ENCODE measurements around the gene DOCK6.

The DOCK6 gene

DNA sequence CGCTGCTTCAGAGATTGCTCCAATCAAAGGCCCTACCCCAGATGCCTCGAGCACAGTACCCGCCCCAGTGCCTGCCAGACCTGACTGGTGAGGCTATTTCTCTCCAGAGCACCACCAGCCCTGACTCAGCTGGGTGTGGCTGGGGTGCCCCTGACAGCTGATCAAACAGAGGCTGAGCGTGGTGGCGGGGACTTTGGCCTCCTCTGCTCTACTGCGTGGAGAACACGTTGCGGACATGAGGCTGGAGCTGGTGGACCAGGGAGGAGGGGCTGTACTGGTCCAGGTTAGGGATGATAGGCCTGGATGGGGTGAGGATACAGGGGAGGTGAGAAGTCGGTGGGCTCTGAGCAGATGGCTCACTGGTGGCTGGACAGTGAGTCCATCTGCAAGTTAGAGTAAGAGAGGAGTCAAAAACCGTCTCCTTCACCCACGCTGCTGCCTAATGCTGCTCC is 3.5 kb upstream of the DOCK6 start:
- no peak overlapping the region for H3K27ac ChIP-seq
- peaks cover 96% of the 10 kb centered on the region for H3K27me3 ChIP-seq
- no peaks in the 10 kb centered on the region for H3K9me3 ChIP-seq
- no peak overlapping the region for H3K4me3 ChIP-seq (ENCODE audit: low read depth in 1 of 2, low read length in 1 of 2)
- peaks cover 0 to 2% of the 10 kb centered on the region in 2 experiments for H3K4me1 ChIP-seq (ENCODE audit: control insufficient read depth in 1 of 2, insufficient read depth in 1 of 2, low read depth in 1 of 2, low read length in 1 of 2)
- TF ChIP-seq, protein P1, sequence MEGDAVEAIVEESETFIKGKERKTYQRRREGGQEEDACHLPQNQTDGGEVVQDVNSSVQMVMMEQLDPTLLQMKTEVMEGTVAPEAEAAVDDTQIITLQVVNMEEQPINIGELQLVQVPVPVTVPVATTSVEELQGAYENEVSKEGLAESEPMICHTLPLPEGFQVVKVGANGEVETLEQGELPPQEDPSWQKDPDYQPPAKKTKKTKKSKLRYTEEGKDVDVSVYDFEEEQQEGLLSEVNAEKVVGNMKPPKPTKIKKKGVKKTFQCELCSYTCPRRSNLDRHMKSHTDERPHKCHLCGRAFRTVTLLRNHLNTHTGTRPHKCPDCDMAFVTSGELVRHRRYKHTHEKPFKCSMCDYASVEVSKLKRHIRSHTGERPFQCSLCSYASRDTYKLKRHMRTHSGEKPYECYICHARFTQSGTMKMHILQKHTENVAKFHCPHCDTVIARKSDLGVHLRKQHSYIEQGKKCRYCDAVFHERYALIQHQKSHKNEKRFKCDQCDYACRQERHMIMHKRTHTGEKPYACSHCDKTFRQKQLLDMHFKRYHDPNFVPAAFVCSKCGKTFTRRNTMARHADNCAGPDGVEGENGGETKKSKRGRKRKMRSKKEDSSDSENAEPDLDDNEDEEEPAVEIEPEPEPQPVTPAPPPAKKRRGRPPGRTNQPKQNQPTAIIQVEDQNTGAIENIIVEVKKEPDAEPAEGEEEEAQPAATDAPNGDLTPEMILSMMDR (IDR thresholded peaks at IDR 0.05): no peak
- H3K36me3 ChIP-seq: no peaks in the 10 kb centered on the region

DNA sequence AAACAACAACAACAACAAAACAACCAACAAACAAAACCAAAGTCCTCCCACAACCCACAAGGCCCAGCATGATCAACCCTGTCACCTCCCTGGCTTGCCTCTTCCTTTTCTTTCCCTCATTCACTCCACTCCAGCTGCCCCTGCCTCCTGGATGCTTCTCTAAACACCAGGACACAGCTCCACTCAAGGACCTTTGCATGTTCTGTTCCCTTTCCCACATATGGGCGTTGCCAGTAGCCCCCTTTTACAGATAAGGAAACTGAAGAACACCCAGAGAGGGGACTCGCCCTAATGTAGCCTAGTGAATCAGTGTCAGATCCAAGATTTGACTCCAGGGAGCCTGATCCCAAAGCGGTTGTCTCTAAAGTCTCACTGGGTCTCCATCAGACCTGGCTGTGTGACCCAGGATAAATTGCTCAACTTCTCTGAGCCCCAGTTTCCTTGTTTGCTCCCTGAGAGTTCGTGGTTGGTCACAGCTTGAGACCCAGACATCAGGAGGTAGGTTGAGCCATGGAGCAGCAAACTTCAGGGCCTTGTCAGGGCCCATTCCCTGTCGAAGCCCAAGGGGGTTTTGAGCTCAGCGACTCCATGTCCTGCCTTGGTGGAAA is 3.0 kb upstream of the DOCK6 start:
- H3K4me1 ChIP-seq (ENCODE audit: control insufficient read depth in 1 of 2, insufficient read depth in 1 of 2, low read depth in 1 of 2, low read length in 1 of 2): peaks cover 0 to 2% of the 10 kb centered on the region in 2 experiments
- H3K27ac ChIP-seq: no peak overlapping the region
- no peaks in the 10 kb centered on the region for H3K36me3 ChIP-seq
- H3K9me3 ChIP-seq: no peaks in the 10 kb centered on the region
- peaks cover 98% of the 10 kb centered on the region for H3K27me3 ChIP-seq
- no peak overlapping the region for H3K4me3 ChIP-seq (ENCODE audit: low read depth in 1 of 2, low read length in 1 of 2)
- TF ChIP-seq, protein P1 (IDR thresholded peaks at IDR 0.05): no peak

DNA sequence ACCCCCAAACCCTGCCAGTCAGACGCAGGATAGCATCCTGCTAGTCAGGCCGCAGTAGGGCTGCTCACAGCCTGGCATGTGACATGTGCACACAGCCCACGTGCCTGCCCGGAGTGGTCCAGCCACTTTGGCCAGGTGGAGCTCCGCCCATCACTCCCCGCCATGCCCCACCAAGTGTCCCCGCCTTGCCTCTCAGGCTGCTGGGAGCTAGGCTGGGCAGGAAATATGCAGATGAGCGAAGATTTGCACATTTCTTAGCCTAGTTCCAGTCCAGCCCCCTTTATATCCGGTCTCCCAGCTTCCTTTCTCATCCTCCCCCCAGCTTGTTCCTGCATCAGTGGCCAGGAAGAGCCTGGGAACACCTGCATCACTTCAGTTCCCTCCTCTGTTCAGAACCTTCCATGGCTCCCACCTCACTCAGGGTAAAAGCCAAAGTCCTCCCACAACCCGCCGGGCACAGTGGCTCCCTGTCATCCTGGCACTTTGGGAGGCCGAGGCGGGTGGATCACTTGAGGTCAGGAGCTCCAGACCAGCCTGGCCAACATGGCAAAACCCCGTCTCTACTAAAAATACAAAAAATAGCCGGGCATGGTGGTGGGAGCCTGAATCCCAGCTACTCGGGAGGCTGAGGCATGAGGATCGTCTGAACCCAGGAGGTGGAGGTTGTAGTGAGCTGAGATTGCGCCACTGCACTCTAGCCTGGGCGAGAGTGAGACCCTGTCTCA is 2.3 kb upstream of the DOCK6 start:
- Histone ChIP-seq H3K4me1 (ENCODE audit: control insufficient read depth in 1 of 2, insufficient read depth in 1 of 2, low read depth in 1 of 2, low read length in 1 of 2) (peaks cover 0 to 2% of the 10 kb centered on the region in 2 experiments), H3K27ac (no peak overlapping the region), H3K4me3 (ENCODE audit: low read depth in 1 of 2, low read length in 1 of 2) (no peak overlapping the region), H3K27me3 (peaks cover 97% of the 10 kb centered on the region), H3K9me3 (no peaks in the 10 kb centered on the region), H3K36me3 (no peaks in the 10 kb centered on the region)
- TF ChIP-seq, protein P1 (IDR thresholded peaks at IDR 0.05): no peak

DNA sequence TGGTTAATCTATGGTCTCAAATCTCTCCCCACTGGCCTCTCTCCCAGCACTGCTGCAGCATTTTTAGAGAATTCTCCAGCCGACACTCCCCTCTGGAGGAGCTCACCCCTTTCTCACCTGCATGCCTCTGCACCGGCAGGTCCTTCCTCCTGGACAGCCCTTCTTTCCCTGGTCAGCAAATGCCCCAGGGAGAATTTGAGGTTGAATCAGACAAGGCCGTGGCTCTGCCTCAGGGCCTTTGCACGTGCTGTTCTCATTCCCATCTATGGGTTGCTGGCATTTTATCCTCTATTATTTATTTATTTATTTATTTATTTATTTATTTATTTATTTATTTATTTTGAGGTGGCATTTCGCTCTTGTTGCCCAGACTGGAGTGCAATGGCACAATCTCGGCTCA is 1.4 kb upstream of the DOCK6 start:
- peaks cover 95% of the 10 kb centered on the region for H3K27me3 ChIP-seq
- TF ChIP-seq, protein P1 (IDR thresholded peaks at IDR 0.05): no peak

DNA sequence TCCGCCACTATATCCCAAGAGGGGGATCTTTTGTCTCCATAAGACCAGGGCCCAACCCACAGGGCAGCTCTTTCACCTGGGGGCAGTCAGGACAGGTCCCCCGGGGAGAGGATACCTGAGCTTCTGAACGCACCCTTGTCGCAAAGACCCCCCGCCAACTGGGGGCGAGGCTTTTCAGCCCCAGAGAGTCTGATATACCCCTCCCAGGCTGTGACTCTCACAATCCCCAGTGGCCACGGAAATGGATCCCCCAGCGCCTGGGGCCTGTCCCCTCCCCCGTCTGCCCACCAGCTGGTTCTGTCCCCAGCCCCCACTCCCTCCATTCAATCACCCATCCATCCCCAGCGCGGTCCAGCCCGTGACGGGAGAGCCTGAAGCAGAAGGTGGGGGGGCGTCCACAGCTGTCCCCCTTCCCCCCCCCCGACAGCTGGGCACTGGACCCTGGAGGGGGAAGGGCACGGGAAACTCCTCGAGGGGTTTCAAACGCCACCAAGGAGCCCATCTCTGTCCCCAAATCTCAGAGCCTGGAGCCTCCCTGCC is 823 bp downstream of the DOCK6 start:
- Histone ChIP-seq H3K36me3 (no peaks in the 10 kb centered on the region), H3K27ac (no peak overlapping the region), H3K9me3 (no peaks in the 10 kb centered on the region), H3K4me1 (ENCODE audit: control insufficient read depth in 1 of 2, insufficient read depth in 1 of 2, low read depth in 1 of 2, low read length in 1 of 2) (peaks cover 0 to 2% of the 10 kb centered on the region in 2 experiments), H3K4me3 (ENCODE audit: low read depth in 1 of 2, low read length in 1 of 2) (peak overlapping the region; percentile 57 to 75), H3K27me3 (peaks cover 78% of the 10 kb centered on the region)
- TF ChIP-seq, protein P1 (IDR thresholded peaks at IDR 0.05): no peak

More for the DNA sequence above, 1.4 kb upstream of the DOCK6 start:
- Histone ChIP-seq H3K9me3 (no peaks in the 10 kb centered on the region), H3K4me1 (ENCODE audit: control insufficient read depth in 1 of 2, insufficient read depth in 1 of 2, low read depth in 1 of 2, low read length in 1 of 2) (peaks cover 0 to 2% of the 10 kb centered on the region in 2 experiments), H3K36me3 (no peaks in the 10 kb centered on the region), H3K4me3 (ENCODE audit: low read depth in 1 of 2, low read length in 1 of 2) (no peak overlapping the region), H3K27ac (no peak overlapping the region)
